HG03045 (cell line): ENCODE measurements around the gene WWP2.

Experiments used
- ATAC-seq: cut with Tn5 transposase; IDR thresholded peaks from one replicate; pipeline ENCODE4 v1.9.1; 2021; ENCODE audit warnings: mild to moderate bottlenecking, moderate library complexity; ENCODE audit not compliant: unreplicated experiment

The WWP2 gene

GRCh38 chr16:69885722-69886121 lies 123.6 kb downstream of the WWP2 start:
- no peak for ATAC-seq

DNA sequence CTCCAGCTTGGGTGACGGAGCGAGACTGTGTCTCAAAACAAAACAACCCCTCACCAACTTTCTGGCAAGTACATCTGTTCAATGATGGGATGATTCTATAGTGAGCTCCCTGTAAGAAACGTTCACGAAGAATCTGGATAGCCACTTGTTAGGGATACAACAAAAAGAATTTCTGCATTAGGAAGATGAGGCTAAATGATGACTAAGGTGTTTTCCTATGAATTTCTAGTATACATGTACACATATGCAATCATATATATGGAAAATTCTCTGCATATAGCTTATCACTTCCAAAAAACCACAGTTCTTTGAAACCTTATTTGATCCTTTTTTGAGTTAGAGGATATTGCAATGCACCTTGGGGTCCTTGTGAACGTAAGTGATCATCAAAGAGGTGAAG lies 124.6 kb downstream of the WWP2 start:
- no peak for ATAC-seq

DNA sequence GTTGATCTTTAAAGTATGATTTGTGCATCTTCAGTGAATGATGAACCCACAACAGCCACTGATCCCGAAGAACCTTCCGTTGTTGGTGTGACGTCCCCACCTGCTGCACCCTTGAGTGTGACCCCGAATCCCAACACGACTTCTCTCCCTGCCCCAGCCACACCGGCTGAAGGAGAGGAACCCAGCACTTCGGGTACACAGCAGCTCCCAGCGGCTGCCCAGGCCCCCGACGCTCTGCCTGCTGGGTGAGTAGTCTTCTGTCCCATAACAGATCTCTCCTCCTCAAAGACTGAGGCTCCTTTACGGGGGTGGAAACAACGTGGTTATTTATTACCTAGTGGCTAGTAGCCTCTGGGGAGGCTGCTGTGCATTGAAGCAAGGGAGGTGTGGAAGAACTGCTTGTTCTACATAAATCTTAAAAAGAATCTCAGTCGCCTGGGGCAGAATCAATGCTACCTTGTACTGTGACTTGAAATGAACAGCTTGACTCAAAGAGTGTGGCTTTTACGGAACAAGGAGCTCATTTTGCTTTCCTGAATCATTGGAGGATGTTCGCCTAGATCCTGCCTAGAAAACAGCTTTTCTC lies 126.0 kb downstream of the WWP2 start:
- ATAC-seq: no peak

GRCh38 chr16:69889295-69889964 lies 127.3 kb downstream of the WWP2 start:
- no peak for ATAC-seq

GRCh38 chr16:69890114-69890891 lies 128.2 kb downstream of the WWP2 start:
- no peak for ATAC-seq

DNA sequence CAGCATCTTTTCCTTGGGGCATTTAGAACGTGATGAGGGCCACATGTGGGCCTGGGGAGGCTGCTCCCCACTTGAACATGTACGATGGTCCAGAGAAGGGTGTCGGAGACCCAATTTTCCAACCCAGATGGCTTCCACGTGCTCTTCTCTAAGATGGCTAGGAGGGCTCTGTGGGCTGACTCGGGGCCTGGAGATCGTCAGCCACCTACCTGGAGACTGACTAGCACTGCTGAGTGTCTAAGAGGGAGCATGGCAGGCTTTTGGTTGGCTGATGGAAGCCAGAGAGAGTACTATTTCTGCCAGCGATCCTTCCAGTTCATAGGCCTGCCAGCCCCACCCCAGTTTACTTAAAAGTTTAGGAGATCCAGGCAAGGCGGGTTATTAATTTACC lies 128.8 kb downstream of the WWP2 start:
- no peak for ATAC-seq

DNA sequence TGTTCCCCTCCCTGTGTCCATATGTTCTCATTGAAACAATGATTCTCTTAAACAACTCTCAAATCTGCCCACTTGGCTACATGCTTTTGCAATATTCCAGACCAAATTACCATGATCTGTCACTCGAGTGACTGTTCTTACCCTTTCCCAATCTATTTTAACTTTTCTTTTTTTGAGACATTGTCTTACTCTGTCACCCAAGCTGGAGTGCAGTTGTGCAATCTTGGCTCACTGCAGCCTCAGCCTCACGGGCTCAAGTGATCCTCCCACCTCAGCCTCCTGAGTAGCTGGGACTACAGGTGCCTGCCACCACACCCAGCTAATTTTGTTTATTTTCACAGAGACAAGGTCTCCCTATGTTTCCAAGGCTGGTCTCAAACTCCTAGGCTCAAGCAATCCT lies 130.2 kb downstream of the WWP2 start:
- no peak for ATAC-seq

DNA sequence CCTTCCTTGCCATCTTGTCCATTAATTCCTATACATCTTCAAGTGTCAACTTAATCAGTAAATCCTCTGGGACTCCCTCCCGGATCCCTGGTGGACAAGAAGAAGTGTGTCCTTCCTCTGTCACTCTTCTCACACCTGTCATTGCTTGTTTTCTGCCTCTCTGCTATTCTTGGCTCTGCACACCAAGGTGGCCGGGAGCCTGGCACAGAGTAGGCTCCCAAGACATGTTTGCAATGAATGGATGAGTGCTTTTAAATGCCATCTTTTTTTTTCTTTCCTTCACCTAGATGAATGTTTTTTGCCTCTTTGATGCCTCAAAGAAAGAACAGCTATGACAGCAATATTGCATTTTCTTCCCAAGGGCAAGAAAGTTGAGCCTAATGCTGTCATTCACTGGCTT lies 131.0 kb downstream of the WWP2 start:
- no peak for ATAC-seq

- ATAC-seq: no peak
These were observed 132.5 kb downstream of the WWP2 start for GRCh38 chr16:69894676-69895075.

DNA sequence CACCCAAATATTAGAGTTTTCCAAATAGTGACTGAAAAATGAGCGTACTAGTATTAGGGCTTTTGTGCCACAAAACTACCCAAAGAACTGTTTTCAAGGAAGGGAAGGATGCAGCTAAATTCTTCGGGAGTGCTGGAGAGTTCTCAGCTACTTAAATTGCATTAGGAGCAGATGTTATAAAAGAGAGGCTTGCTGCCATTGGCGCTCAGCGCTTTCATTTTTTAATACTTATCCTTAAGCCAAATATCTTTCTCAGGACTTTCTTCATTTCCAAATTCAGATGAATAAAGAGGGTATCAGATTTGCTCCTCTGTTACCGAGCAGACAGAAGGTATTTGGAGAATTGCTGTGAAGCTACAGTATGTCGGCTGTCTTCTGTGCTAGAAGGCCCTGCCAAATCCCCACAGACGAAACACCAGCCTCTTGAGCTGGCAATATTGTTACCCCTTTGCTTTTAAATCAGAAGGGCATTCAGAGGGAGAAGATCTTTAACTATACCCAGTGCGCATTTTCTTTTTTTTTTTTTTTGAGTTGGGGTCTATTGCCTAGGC lies 141.8 kb downstream of the WWP2 start:
- ATAC-seq: no peak

DNA sequence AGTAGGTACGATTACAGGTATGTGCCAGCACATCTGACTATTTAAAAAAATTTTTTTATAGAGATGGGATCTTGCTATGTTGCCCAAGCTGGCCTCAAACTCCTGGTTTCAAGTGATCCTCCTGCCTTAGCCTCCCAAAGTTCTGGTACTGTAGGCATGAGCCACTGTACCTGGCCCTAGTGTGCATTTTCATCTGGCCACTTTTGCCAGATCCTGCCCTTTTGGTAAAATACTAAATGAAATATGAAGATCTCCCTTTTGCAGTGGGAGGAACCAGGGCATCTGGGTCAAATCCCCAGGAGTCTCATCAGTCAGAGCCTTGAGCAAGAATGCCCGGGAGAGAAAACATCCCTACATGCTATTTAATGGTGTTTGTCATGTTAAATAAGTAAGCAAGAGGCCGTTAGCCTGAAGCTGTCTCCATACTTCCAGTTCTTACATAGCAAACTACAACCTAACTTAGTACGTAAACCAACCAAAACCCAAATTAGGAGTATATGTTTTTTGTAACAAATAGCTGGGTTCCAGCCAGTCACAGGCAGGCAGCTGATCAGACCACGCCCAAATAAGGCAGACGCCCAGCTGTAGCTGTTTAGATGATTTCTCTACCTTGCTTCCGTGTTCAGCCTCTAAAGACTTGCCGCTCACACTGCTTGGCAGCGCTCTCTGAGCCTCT lies 142.5 kb downstream of the WWP2 start:
- no peak for ATAC-seq

DNA sequence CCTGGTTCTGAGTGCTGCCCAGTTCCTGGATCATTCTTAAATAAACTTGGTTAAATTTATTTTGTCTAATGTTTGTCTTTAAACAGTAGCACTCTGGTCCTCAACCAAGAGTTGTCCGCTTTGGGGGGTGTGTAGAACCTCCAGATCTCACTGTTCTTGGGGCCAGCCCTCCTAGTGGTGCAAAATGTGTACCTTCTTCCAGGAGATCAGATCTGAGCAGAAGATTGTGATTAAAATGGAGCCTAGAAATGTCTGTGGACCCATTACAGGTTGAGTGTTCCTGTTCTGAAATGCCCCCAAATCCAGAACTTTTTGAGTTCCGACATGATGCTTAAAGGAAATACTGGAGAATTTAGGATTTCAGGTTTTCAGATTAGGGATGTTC lies 143.0 kb downstream of the WWP2 start:
- no peak for ATAC-seq

GRCh38 chr16:69906838-69907401 lies 144.8 kb downstream of the WWP2 start:
- ATAC-seq: no peak

DNA sequence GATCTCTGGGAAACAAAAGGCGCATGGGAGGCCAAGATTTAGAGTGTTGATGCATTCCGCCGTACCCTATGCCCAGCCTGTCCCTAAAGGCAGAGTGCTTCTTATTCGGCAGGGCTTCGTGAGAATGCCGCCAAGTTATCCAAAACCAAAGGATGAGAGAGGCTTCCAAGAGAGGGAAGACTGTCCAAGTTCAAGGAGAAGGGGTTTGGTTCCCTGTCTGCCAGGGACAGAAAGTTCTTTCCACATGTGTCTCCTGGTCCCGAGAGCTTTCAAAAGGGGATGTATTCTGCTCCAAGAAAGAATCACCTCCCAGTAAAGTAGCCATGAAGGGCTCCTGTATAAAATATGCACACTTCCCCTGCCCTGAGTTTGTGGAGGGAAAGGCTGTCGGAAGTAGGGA lies 146.9 kb downstream of the WWP2 start:
- no peak for ATAC-seq

DNA sequence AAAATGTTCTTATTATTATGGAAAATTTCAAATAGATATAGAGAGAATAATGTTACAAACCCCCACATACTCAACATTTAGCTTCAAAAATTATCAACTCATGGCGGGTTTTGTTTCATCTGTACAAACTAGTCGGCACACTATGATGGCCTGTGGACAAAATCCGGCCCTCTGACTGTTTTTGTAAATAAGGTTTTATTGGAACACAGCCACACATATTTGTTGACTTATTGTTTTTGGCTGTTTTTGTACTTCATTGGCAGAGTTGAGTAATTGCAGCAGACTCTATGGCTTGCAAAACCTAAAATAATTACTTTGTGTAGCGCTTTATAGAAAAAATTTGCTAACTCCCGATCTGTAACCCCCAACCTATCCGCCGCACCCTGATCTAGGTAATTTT lies 147.6 kb downstream of the WWP2 start:
- ATAC-seq: no peak

DNA sequence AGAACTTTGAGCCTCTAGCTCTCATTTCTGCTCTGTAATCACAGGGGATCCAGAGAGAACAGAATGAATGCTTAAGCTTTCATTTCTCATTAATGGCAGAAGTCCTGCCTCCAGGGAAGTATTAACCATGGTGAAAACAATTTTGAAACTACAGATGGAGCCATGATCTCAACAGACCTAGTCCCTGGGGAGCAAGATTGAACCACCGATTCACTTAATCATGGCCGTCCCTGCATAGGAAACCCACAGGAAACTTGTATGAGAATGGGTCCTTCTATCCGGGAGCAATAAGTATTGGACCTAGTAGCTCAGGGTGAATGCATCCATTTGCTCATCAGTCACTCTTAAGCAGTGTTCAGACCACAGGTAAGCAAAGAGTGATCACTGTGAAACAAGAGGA lies 148.8 kb downstream of the WWP2 start:
- ATAC-seq: no peak

DNA sequence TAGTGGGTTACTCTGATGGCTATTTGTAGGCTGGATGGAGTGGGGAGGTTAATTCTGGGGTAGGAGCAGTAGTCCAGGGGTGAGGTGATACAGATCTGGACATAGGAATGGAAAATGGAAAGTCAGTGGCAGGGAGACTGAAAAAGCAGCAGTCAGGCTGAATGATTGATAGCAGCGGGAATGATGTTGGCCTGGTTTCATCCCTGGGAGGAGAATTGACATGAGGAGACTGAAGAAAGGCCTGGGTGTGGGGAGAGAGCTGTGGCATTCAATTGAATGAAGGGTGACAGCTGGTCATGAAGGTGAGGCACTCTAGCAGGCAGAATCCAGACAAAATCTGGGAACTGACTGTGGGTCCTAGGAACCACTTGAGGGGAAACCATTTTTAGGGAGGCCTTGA lies 154.3 kb downstream of the WWP2 start:
- no peak for ATAC-seq

GRCh38 chr16:69917311-69917710 lies 155.2 kb downstream of the WWP2 start:
- ATAC-seq: no peak

- no peak for ATAC-seq
These were observed 155.6 kb downstream of the WWP2 start for GRCh38 chr16:69917739-69918138.

DNA sequence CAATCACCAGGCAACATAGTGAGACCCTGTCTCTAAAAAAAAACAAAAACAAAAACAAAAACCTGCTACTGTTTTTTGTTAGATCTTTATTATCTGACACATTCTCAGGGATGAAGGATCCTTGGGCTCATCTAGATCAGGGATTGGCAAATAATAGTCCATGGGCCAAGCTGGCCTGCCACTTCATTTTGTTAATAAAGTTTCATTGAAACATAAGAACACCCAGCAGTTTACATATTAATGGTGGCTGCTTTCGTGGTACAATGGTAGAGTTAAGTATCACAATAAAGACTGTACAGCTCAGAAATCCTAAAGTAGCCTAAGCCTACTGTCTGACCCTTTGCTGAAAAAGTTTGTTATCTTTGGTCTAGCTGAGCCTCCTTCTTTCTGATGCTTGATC lies 156.1 kb downstream of the WWP2 start:
- ATAC-seq: no peak

- no peak for ATAC-seq
These were observed 159.0 kb downstream of the WWP2 start for GRCh38 chr16:69921127-69921526.
